Activated CD8-positive, alpha-beta memory T cell treated with anti-CD3 and anti-CD28 coated beads, Interleukin-2, amount 50 U/mL, for 24 hours (primary cell): ENCODE results near the gene PBX1.

ENCODE experiments used
- DNase-seq: peaks from one replicate; pipeline ENCODE4 v3.0.0-alpha.2; 2020; ENCODE audit errors: extremely low read depth

The PBX1 gene

DNA sequence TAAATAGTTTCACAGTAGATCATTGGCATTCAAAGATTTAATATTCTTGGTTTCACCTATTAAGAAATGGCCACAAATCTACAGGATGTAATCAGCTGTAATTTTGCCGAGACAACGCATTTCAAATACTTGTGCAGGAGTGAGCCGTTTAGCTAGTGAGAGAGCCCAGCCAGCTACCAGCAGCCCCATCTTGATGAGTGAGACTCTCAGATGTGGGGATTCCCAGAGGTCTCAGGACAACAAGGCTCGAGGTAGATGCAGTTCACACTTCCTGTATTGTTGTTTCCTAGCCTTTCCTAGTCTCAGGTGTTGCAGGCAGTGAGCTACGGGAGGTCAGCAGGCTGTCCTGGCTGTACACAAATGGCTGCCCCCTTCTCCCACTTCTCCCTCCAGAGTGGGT lies 108.6 kb downstream of the PBX1 start:
- DNase-seq = no peak

DNA sequence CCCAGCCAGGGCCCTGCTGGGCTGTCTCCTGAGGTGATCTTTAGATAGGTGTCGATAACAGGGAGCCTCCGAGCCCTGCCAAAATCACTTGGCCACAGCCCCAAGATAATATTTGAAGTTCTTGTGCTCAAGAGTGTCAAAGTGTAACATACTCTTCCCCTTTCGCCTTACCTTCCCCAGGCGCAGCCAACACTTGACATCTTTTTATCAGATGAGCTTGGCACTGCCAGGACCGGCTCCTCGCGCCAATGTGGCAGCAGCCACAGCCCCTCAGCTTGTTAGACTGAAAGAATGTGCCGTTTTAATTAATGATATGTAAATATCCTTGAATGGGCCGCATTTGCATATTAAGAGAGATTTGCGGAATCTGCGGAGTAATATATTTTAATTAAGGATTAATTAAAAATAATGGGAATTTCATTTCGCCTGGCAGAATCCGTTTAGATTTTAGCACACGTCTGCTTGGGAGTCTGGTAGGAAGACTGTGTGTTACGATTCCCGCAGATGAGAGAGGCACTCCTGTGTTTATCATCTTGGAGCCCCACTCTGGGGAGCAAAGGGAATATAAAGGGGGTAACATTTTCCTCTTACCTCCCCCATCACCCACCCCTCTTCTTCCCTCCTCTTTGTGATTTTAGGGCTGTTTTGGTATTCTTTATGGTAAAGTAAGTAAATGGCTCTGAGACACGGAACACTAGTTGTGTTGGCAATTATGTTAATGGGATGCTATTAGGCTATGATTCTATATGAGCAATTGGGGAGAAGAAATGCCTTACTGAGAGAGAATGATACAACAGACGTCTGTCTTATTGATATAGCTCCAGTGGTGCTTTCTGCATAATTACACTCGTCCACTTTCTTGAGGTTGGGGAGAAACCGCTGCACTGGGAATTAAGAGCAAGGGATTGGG lies 109.8 kb downstream of the PBX1 start:
- no peak for DNase-seq

DNA sequence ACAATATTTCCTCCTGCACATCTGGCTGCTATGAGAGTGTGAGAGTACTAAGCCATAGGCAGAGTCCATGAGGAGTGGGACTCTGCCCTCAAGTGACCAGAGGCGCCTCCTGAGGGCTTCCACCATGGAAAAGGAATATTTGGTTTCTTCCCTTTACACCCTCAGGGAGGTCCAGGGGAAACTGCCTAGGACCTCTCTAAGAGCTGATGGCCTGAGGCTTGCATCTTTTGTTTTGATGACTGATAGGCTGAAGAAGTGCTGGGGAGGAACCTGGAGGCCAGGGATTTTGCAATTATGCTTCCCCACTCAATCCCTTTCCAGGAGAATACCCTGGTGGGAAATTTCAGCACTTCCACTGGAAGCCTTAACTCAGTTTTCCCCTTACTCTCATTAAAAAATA lies 111.0 kb downstream of the PBX1 start:
- DNase-seq = no peak

DNA sequence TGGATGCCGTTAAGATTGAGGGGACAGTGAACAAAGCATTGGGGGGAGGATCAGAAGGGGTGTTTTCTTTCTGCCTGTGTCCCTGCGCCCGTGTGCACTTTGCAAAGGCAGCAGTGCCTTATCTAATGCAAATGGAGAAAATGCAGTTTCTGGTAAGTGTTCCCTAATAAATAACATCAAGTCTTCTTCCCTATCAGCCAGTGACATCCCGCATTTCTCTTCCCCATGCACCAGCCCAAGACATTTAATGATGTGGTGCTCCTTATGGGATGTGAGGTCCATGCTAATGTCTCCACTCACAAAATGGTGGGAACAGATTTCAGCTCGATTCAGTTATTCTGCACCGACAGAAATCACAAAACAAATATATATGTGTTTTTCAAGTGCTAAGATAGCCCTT lies 111.8 kb downstream of the PBX1 start:
- DNase-seq = no peak

DNA sequence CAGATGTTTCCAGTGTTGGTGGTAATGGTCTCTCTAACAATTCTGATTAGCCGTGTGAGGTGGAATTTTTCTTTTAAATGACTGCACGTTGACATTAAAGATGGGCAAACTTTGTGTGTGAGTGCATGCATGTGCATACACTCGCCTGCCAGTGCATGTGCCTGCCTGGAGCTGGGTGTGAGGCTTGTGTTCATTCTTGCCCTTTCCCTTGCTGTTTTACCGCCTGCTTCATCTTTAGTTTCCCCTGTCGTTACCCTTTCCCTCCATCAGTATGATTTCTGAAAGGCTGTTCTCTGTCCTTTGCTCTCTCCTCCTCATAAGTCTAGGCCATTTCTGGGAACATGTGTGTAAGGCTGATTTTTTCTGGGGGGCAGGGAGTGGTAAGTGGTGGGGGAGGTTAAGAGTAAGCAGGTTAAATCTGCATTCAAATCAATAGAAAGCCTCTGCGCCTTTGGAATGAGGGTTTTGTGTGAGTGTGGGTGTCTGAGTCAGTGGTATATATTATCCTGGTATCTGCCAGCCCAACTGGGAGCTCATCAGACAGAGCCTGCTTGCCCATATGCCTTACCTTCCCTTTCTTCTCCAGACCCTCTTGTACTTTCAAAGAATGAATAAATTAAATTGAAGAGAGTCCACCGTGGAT lies 112.5 kb downstream of the PBX1 start:
- no peak for DNase-seq

DNA sequence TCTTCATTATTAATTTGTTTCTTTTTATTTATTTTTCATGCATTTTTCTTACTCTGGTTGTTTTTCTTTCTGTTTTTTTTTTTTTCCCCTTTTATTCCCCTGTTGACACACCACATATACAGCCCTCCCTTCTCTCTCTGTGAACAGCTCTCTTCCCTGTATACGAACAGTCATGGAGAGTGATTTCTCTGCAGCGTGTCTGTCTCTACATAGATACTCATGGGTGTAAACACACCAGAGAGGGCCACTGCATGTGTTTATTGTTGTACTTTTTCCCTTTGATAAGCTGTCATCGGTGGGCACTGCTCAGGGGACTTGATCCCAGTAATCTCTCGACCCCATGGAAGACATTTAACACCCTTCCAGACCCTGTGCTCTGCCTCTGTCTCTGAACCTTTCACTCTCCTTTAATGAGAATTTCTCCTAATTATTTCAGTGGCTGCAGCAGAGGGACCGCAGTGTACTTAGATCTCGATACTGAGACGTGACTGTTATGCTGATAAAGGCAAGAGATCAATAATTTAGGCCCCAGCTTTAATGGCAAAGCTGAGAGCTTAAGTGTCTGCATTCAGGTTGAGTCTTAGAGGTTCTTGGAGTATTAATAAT lies 113.1 kb downstream of the PBX1 start:
- no peak for DNase-seq

DNA sequence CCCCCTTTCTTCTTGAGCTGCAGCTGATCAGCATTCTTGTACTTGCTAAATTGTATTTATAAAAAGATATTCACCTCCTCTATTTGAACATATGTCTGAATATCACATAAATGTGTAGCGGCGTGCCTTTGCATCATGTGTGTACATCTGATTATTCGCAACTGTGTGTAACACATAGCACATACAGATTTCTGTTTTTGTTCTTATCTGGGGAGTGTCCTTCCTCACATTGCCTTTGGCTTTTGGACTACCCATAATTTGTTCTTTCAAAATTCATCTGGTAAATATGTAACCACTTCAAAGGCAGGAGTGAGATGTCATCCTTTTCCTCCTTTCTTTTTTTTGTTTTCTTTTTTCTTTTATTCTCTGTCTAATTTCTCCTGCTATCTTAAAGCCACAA lies 113.6 kb downstream of the PBX1 start:
- no peak for DNase-seq

DNA sequence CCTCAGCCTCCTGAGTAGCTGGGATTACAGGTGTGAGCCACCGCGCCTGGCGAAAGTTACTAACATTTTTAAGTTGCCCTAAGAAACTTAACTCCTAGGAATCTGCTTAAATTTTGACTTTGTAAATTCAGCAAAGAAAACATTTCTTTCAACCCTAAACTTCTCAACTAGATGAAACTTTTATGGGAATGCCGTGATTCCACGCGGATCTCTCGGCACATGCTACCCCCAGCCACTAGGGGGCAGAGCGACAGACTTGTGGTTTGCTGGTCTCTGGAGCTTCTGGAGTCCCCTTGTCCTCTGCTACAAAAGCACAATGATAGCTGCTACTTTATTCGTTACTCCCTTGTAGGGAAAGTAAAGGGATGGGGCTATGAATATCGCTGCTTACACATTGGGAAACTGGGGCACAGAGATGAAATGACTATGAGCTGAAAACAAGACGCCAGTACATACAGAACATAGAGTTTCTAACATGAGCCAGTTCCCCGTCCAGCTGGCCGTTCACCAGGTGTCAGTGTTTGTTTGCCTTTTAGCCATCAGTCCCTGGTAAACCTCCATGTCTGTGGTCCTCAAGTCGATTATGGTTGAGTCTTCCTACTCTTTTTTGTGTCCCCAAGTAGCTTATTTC lies 114.7 kb downstream of the PBX1 start:
- no peak for DNase-seq

DNA sequence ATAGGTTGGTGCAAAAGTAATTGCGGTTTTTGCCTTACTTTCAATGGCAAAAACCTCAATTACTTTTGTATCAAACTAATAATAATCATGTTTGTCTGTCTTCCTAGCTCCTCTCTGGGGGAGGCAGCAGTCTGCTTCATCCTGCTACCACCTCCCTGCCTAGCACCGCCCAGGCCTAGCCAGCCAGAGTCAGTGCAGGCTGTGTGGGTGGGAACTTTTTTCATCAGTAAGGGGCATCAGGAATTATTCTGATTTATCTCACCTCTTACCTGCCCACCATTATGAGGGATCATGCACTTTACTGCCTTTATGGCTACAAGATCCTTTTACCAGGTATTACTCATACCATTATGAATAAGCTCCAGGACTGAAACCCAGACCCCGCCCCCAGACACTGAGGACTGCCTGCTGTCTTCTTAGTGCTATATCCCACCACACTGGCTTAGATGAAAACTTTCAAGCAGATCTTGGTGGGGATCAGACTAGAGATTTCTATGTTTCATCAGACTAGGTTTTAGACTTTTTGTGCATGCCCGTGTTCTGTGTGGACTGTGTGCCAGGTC lies 116.4 kb downstream of the PBX1 start:
- no peak for DNase-seq

DNA sequence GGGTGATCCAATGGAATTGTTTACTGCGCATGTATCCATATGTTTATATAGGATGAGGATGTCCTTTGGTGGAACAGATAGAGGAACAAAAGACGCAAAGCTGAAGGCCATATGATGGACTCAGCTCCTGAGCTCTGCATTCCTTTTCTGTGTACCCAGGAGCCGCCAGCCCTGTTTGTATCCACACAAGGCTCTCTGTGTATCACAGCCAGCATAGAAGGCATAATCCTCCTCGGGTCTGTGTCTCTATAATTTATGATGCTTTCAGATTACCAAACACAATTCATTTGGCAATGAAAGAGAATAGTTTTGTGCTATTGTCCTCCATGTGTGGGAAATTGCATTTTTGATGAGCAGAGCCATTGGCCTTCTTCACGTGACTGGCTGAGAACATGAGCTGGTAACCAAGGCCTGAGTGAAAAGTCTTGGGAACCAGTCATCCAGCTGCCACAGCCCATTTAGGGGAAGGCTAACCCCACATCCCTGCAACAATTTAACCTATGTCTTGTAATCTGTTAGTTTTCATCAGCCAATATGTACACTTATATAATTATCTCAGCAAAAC lies 119.2 kb downstream of the PBX1 start:
- DNase-seq = no peak

DNA sequence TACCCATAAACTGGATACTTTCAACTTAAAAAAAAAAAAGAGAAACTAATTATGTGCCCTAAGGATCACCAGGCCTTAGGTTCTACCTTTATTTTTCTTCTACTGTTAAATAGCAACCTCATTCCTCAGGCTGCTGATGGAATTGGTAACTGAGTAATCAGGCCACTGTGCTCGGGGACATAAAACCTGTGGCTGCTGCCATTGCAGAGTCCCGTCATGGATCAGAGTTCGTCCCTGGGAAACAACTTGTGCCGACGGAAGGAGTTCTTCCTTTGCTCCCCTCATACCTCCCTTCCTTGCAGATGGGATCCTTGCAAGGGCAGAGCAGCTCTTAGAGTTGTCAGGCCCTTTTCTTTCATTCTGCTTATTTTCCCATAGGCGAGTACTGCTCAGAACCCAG lies 123.6 kb downstream of the PBX1 start:
- no peak for DNase-seq

DNA sequence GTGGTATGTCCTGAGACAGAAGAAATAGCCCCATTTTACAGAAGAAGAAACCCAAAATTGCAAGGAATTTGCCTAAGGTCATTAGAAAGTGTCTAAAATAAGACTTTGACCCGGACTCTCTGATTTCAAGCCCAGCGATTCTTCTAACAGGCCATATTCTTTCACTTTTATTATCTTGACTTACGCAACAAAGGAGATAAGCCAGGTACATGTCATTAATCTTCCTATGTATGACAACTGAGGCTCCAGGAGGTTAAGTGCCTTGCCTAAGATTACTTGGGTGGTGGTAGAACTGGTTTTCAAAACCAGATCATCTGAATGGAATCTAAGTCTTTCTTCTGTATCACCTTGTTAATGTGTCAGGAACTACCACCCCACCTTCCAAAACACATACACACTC lies 124.3 kb downstream of the PBX1 start:
- no peak for DNase-seq

DNA sequence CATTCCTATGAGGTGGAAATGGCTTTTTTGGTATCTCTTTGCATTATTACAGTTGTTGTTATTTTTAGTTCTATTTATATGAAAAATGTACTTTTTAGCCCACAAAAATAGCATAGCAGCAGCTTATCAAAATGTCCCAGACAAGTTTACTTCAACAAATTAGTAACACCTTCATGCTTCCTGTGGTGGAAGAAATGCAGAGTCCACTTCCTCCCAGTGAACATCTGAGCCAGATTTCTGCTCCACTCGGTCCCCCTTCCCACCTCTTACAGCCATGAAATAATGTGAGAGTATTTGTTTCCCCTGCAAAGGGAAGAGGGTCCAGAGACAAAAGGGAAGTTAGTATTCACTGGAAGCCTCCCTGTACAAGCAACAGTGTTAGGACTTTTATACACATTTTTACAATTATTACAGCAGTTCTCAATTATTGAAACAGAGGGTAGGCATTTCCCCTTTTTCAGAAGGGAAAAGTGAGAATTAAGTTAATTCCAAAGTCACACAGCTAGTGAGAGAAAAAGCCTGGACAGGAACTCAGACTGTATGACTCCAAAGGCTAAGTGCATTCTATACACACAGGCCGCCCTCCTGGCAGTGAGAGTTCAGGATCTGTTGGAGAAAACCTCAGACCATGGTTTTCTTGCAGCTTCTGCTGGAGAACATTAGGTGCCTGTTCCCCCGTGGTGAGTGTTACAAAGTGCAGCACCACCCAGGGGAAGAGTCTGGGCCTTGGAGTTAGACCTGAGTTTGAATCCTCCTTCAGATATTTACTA lies 126.5 kb downstream of the PBX1 start:
- no peak for DNase-seq

DNA sequence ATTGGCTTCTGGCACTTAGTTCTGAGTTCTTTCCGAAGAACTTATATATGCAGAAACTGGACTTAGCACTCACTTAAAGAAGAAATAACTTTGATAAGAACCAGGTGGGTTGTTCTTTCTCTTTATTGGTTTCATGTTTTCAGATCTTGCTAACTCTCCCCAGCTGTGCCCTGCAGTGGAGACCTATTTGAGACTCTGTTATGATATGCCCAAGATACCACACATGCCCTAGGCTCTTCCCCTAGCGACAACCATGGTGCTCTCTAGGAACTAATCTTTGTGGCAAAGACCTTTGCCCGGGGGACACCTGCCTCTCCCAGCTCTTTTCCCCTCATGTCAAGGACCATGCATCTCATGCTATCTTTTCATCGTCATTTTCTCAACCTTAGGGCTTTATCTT lies 128.8 kb downstream of the PBX1 start:
- DNase-seq = no peak

DNA sequence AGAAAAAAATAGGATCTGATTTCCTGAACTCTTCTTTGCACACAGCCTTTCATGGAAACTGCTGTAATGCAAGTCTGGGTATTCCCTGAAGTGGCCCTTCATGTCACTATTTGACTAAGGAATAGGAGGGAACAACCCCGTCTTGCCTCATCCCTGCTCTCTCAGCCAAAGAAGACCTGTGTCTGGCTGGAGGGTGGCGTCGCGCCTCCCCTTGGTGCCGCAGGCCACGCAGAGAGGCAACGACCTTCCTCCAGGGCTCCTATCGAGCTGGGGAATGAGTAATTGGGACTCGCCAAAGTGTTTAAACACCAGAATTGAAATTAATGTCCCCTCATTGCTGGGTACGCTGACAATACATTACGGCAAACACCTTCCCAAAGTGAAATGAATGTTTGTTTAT lies 129.8 kb downstream of the PBX1 start:
- no peak for DNase-seq

DNA sequence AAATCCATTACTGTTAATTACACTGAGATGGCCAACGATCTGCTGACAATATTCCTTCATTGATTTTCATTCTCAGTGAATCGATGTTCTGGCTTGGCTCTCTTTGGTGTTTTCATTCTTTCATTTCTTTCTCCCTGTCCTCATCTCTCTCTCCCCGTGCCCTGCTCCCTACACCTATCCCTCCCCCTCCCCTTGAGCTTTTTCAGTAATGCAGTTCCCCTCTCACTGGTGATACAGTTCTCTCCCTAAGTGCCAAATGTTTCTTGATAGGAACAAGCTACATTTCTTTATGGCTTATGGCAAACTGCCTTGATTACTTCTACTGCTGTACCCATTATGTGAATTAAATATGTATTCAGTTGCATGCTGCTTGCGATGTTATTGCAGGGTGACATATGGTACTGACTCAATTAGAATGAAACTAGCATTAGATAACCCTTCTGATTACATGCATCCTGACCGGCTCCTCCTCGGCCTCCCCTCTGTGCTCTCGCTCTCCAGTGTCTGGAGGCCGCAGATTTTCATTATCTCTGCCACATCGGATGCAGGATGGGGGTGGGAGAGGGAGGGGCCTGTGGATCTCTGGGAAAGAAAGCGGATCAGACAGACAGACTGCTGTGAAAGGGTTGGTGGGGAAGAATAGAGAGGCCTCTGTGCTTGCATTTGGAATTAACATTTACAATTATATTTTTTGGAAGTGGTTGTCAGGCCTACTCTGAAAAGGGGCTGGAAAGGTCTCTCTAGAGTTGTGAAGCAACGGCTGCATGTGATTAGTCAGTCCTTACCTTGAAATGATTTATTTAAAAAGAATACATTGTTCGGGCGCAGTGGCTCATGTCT lies 130.9 kb downstream of the PBX1 start:
- no peak for DNase-seq

DNA sequence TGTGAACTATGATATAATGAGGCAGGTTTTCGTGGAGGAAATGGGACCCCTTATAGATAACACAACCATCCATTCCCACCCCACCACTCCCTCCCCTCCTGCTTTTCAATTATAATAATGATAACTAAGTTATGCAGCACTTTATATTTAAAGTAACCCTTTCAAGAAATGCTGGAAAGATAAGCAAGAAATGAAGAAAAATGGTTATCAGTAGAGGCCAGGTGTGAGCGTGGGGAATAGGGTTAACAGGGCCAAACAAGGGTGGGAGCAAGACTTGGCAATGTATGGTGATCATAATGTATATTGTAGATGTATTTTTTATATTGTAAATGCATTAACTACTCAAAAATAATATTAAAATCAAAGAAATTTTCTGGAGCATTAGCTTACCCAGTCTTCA lies 133.4 kb downstream of the PBX1 start:
- DNase-seq = no peak

DNA sequence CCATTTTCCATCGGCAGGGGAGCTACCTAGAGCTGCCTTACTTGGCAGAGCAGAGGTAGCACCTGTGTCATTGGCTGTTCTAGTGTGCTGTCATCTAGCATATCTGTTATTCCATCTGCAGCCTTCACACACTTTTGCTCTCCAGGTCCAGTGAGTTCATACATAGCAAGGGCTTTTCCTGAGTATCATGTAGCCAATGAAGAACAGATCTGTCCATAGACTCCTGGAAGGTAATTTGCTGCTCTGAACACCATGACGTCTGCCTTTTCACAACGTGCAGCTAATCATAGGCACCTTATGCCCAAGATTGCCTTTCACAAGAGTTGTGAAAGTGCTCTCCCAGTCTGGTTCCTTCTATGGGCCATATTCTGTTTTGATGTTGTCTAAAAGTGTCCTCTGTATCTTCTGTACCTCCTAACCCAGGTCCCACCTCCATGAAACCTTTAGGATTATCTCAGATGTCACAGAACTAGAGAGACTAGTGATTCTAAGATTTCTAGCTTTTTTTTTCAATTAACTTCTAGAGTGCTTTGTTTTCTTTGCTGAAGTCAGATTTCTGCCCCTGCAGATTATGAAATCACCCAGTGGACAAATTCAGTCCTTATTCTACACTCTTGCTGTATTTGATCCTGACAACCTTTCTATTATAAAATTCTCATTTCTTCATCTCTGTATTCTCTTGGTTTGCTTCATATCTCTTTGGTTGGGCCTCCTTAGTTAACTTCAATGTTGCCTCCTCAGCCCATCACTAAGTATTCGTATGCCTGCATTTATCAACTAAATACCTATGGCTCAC lies 134.8 kb downstream of the PBX1 start:
- DNase-seq = no peak

DNA sequence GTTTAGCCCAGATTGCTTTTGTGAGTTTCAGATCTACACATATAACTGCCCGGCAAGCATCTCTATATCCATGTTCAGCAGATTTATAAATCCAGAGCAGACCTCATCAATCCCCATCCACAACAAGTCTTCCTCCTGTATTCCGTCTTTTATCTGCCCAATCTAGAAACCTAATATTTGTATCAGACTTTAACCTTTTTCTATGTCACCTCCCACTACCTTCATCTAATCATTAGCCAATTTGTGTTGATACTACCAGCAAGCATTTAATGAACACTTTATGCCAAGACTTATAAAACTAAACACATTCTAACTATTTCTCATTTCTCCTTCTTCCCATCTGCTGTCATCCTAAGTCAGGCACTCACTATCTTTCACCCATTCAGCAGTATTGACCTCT lies 135.5 kb downstream of the PBX1 start:
- no peak for DNase-seq
